HCT116 (cell line): ENCODE measurements around the gene STAM.

Source experiments
- CTCF ChIP-seq, 3 experiments: fragments of 200-600 bp in 1 of 3; sonication (generic) in 1 of 3; IDR thresholded peaks in 2 of 3; conservative IDR thresholded peaks in 1 of 3; 2 replicates each; pipeline ENCODE4 v1.5.1; 2012 to 2017; ENCODE audit warnings: low read depth in 2 of 3, low read length in 2 of 3, antibody characterized with exemption in 1 of 3, borderline replicate concordance in 1 of 3, control low read depth in 1 of 3, mild to moderate bottlenecking in 1 of 3, mixed read lengths in 1 of 3, mixed run types in 1 of 3, moderate library complexity in 1 of 3; ENCODE audit not compliant: insufficient read depth in 1 of 3
- JUND ChIP-seq: IDR thresholded peaks from 2 replicates; pipeline ENCODE4 v1.6.1; 2012
- MAX ChIP-seq: IDR thresholded peaks from 2 replicates; pipeline ENCODE4 v1.6.1; 2012
- RAD21 ChIP-seq: IDR thresholded peaks from 2 replicates; pipeline ENCODE4 v1.6.1; 2012; ENCODE audit warnings: low read depth, mild to moderate bottlenecking
- REST ChIP-seq: IDR thresholded peaks from 2 replicates; pipeline ENCODE4 v1.6.1; 2012; ENCODE audit warnings: low read depth

- TF ChIP-seq CTCF (IDR thresholded peaks at IDR 0.05 in 2 of 3, conservative IDR thresholded peaks at IDR 0.05 in 1 of 3; ENCODE audit: borderline replicate concordance in 1 of 3, insufficient read depth in 1 of 3, low read depth in 2 of 3, low read length in 2 of 3) (no peak), REST (no peak), MAX (no peak), RAD21 (no peak), JUND (no peak)
Observed at GRCh38 chr10:17758896-17759295, 114.9 kb downstream of the STAM start.
